Uterus (tissue), 2 donors: ENCODE data around the gene ACADL.

Experiments used
- POLR2A ChIP-seq, 2 donors: fragments of 450-650 bp; IDR thresholded peaks; one replicate each; pipeline ENCODE4 v1.6.1; 2016; ENCODE audit warnings: antibody characterized with exemption in 2 of 2, mild to moderate bottlenecking in 1 of 2, moderate library complexity in 1 of 2
- TF ChIP-seq, protein P1 (sequence below), 4 experiments: fragments of 200-600 bp in 2 of 4; fragments of 450-650 bp in 2 of 4; sonication (generic) in 2 of 4; IDR thresholded peaks; one replicate each; pipeline ENCODE4 v1.5.1; 2016 to 2019; ENCODE audit warnings: antibody characterized with exemption in 4 of 4, mild to moderate bottlenecking in 2 of 4, moderate library complexity in 1 of 4

DNA sequence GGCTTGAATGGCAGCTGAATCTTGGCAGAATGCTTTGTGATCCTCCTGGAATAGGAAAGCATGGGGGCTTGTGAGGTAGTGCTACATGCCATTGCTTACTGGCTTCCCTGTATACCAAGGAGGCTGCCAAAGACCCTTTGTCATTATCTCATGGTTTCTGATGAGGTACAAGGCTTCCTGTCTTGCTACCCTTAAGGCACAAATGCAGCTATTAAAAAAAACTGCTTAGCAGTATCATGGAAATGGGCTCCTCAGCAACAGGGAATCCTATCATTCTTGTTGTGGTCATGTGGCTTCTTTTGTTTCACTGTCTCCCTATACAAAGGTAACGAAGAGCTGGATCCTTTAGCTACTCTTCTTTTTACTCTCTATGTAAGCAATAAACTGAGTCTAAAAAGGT lies 47.5 kb downstream of the ACADL start:
- TF ChIP-seq, protein P1, sequence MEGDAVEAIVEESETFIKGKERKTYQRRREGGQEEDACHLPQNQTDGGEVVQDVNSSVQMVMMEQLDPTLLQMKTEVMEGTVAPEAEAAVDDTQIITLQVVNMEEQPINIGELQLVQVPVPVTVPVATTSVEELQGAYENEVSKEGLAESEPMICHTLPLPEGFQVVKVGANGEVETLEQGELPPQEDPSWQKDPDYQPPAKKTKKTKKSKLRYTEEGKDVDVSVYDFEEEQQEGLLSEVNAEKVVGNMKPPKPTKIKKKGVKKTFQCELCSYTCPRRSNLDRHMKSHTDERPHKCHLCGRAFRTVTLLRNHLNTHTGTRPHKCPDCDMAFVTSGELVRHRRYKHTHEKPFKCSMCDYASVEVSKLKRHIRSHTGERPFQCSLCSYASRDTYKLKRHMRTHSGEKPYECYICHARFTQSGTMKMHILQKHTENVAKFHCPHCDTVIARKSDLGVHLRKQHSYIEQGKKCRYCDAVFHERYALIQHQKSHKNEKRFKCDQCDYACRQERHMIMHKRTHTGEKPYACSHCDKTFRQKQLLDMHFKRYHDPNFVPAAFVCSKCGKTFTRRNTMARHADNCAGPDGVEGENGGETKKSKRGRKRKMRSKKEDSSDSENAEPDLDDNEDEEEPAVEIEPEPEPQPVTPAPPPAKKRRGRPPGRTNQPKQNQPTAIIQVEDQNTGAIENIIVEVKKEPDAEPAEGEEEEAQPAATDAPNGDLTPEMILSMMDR (IDR thresholded peaks at IDR 0.05), result no peak
- TF ChIP-seq POLR2A (IDR thresholded peaks at IDR 0.05), result no peak
